PFSK-1 (cell line): ENCODE measurements around the gene ADTRP.

ENCODE experiments used
- FOXP2 ChIP-seq: optimal IDR thresholded peaks from 2 replicates; pipeline ENCODE3; 2011; ENCODE audit warnings: borderline replicate concordance, control low read depth, inconsistent platforms; ENCODE audit not compliant: insufficient read depth; ENCODE audit errors: extremely low read length, extremely low read depth
- POLR2AphosphoS5 ChIP-seq: IDR thresholded peaks from 2 replicates; pipeline ENCODE4 v1.6.1; 2012; ENCODE audit warnings: low read depth, mild to moderate bottlenecking, control low read depth, low read length, moderate library complexity
- REST ChIP-seq, 2 experiments: IDR thresholded peaks; 2 replicates each; pipeline versions ENCODE4 v1.6.1 to v1.8.0; 2011 to 2012; ENCODE audit warnings: low read depth in 2 of 2, low read length in 2 of 2, control low read depth in 1 of 2, inconsistent platforms in 1 of 2, mild to moderate bottlenecking in 1 of 2, moderate library complexity in 1 of 2; ENCODE audit not compliant: insufficient read depth in 1 of 2
- SIN3A ChIP-seq: IDR thresholded peaks from 2 replicates; pipeline ENCODE4 v1.6.1; 2012; ENCODE audit warnings: mild to moderate bottlenecking, low read length, moderate library complexity, borderline replicate concordance; ENCODE audit not compliant: insufficient read depth
- TAF1 ChIP-seq: IDR thresholded peaks from 2 replicates; pipeline ENCODE4 v1.6.1; 2012; ENCODE audit warnings: low read length, control low read depth, borderline replicate concordance; ENCODE audit not compliant: insufficient read depth

Gene ADTRP

GRCh38 chr6:11810854-11811643 lies 32.4 kb upstream of the ADTRP start:
- TF ChIP-seq SIN3A, result no peak
- no peak for TF ChIP-seq REST (IDR thresholded peaks at IDR 0.05; ENCODE audit: insufficient read depth in 1 of 2, low read depth in 2 of 2, low read length in 2 of 2)
- no peak for TF ChIP-seq FOXP2
- no peak for TF ChIP-seq POLR2AphosphoS5
- no peak for TF ChIP-seq TAF1

DNA sequence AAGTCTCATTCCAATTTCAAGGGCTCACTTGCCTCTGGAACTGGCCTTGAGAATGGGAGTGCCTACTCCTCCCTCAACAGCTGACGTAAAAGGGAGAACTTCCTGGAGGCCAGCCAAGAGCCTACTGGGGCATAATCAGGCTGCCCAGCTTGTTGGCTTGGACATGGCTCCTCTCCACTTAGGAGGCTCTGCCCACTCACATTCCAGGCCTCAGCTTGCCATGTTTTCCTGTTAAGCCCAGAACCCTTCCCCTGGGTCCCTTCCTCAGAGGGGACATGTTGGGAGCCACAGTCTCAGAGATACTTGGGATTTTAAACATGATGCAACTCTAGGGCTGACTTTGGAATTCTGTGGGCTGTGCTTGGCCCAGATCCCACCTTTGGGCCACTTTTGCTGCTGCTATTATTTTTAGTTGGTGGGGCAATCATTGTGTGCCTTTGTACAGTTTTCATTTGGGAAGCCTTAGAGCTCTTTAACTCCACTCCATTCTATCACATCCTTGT lies 31.5 kb upstream of the ADTRP start:
- TF ChIP-seq FOXP2 (no peak), REST (IDR thresholded peaks at IDR 0.05; ENCODE audit: insufficient read depth in 1 of 2, low read depth in 2 of 2, low read length in 2 of 2) (no peak), POLR2AphosphoS5 (no peak), SIN3A (no peak), TAF1 (no peak)

DNA sequence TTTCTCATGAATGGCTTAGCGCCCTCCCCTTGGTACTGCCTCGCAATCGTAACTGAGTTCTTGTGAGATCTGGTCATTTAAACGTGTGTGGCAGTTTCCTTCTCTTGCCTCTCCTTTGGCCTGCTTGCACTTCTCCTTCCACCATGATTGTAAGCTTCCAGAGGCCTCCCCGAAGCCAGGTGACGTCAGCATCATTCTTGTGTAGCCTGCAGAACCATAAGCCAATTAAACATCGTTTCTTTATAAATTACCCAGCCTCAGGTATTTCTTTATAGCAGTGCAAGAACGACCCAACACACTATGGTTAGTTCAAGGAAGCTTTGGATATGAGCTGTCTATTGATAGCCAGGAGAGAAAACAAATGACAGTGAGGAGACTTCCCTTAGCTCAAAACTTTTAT lies 29.5 kb upstream of the ADTRP start:
- TF ChIP-seq SIN3A (no peak), FOXP2 (no peak), REST (IDR thresholded peaks at IDR 0.05; ENCODE audit: insufficient read depth in 1 of 2, low read depth in 2 of 2, low read length in 2 of 2) (no peak), TAF1 (no peak), POLR2AphosphoS5 (no peak)

- TF ChIP-seq TAF1 (no peak), REST (IDR thresholded peaks at IDR 0.05; ENCODE audit: insufficient read depth in 1 of 2, low read depth in 2 of 2, low read length in 2 of 2) (no peak), POLR2AphosphoS5 (no peak), FOXP2 (no peak), SIN3A (no peak)
Observed at GRCh38 chr6:11806561-11807317, 28.1 kb upstream of the ADTRP start.
